ENCODE measurements around the gene PRKCA. TPM values are rescaled to one million over a fixed set of nuclear protein-coding genes. Genes with fewer than 3 reads are reported as not detected.
A peak's percentile ranks its signal among the peaks of the same experiment; 100 is the strongest.

PRKCA gene
- total RNA-seq, 1 donor from 2014 or later: 4.5 TPM

DNA sequence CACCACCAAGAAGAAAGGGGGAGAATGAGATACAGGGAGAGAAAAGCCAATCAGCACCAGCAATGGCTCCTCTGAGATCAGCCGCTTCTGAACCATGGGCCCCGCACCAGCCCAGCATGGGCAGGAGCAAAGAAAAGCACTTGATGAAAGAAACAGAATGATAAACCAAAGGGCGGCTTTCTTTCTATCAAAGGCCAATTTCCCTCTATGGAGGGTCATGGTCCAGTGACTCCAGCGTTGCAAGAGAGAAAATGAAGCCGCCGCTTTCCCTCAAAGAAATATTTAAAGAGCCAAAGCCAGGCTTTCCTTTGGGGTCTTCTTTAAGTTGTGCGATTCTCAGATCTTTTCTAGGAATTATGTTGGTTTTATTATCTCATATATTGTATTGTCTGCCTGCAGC is 447.7 kb downstream of the PRKCA start:
- ATAC-seq: no peak

DNA sequence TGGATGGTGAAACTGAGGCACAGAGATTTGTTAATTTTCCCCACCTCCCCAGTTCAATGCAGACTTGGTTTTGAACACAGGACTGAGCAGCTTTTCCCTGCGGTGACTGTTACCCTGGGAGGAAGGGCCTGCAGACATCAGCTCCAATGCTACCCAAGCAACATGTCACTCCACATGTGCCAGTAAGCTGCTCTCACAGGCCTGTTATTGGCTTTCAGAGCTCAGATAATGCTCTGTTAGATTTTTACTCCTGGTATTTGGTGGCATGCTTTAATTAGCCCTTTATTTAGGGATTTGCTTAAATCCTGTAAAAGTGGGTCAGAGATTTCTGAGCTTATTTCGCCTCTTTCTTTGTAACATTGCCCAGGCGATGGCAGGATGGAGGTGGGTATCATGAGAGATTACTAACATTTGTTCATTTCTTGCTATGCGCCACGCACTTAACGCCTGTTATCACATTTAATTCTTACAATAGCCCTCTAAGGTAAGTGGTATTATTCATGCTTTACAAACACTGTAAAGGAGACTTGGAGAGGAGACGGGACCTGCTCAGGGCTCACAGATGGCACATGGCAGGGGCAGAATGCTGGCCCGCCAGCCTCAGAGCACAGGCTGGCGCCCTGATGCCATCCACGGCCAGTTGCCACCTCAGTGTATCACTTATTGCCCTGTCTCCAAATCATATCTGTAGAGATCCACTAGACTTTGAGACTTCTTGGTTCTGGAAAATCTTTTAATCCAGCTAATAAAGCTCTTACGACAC is 448.5 kb downstream of the PRKCA start:
- no peak for ATAC-seq

DNA sequence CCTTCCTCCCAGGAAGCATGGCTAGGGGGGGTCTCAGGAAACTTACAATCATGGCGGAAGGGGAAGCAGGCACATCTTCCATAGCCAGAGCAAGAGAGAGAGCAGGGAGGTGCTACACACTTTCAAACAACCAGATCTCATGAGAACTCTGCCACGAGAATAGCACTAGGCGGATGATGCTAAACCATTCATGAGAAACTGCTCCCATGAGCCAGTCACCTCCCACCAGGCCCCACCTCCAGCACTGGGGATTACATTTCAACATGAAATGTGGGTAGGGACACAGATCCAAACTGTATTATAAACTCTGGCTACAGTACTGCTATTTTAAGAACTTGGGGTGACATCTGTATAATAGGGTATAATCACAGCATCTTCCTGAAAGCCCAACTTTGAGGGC is 449.4 kb downstream of the PRKCA start:
- ATAC-seq: no peak

DNA sequence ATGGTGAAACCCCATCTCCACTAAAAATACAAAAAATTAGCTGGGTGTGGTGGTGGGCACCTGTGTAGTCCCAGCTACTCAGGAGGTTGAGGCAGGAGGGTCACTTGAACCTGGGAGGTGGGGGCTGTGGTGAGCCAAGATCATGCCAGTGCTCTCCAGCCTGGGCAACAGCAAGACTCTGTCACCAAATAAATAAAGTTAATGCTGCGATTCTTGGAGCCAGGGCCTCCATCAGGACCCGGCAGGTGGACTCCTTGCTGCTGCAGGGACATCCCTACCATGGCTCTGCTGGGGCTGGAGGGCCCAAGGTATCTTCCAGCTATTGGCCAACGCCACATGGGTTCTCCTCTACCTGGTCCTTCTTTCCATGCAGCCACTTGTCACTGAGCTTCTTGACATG is 450.0 kb downstream of the PRKCA start:
- no peak for ATAC-seq

DNA sequence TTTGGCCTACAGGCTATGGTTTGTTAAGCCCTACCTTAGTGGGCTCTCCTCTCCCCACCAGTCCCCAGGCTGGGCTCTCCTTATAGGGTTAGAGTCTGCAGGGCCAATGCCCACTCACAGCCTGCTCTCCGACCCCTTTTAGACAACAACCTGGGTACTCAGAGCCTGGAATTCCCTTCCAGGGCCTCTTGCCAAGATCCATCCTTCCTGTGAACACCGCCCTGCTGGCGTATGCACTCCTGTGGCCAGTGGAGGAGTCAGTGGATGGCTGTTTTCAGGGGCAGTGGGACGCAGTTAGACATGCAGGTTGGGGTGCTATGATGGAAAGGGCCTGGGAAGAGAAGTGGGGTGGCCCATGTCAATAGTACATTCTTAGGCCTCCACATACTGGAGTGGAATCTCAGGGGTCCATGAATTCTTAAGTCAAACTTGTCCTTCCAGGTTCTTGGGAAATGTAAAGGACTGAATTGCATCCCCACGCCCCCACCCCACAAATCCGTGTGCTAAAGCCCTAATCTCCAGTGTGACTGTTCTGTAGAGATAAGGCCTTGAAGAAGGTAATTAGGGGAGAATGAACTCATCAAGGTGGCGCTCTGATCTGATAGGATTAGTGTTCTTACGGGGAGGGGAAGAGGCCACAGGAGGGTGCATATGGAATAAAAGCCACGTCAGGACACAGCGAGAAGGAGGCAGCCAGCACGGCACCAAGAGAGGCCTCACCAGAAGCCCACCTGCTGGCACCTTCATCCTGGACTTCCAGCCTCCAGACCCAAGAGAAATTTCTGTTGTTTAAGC is 450.9 kb downstream of the PRKCA start:
- no peak for ATAC-seq

DNA sequence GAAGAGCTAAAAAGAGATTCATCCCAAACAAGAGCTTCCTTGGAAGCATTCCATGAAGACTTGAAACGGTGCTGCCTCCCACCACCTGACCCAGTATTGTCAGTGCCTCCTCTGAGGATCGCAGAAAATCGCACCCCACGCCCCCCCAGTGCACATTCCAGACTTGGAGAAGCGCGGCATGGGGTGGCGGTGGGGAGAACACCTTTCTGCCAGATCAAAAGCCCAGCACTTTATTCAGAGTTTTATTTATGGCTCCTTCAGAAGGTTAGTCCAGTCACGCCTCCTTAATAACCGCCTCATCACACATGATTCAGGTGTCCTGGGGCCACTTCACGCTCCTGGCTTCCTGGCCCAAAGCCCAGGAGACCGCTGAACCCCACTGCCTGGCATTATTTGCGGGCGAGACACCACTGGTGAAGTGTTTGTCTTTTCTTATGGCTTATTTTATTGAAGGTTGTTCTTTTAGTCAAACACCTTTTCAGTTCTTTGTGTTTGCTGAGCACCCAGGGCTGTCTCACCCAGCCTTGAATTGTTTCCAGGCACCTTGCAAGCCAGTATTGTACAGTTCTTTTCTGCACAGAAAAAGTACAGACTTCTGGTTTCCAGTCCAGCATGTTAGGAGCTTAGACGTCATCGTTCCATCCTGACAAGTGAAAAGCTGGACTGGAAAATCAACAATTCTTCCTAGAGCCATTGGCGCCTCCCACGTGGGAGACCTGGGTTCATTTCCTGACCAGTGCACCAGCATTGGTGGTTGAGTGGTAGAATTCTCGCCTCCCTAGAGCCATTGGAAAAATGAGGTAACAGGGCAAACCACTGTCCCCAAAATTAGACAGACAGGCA is 452.9 kb downstream of the PRKCA start:
- ATAC-seq: peak; percentile 54

DNA sequence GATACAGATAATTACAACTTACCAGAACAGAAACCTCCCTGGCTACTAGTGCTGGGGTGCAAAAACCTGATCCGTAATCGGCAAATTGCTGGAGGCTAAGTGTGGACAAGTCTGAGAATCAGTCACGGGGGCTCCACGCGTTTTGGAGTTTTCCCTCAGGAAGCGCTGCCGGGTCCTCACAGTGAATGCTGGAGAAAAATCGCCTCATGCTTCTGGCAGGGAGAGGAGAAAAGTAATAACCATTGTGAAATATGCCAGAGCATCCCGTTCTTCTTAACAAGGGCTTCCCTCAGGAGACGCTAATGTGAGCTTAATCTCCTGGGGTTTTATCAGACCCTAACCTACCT is 453.5 kb downstream of the PRKCA start:
- ATAC-seq: no peak

DNA sequence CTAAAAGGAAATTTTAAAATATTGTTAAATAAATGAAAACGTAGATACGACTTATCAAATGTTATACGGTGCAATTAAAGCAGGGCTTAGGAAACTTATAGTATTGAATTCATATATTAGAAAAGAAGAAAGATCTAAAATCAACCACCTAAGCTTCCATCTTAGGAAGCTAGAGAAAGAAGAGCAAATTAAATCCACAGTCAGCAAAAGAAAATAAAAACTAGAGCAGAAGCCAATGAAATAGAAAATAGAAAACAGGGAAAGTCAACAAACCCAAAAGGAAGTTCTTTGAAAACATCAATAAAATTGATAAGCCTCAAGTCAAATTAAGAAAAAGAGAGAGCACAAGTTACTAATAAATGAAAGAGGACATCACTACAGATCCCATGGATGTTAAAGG is 457.9 kb downstream of the PRKCA start:
- no peak for ATAC-seq

DNA sequence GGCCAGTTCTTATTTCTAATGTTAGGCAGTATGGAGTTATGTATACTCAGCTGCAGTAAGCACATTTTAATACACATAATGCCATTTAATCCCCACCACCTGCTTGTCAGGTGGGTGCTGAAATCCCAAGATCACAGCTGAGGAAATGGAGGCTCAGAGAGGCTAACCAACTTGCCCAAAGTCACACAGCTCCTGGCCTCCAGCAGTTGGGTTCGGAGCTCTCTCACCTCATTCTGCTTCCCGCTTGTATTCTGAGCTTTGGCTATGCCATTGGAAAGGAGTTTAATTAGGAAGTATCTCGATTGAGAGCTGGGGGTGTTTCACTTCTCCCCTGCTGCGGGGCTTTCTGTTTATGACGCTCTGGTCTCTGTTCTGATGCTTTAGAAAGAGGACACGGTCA is 459.9 kb downstream of the PRKCA start:
- ATAC-seq: no peak

DNA sequence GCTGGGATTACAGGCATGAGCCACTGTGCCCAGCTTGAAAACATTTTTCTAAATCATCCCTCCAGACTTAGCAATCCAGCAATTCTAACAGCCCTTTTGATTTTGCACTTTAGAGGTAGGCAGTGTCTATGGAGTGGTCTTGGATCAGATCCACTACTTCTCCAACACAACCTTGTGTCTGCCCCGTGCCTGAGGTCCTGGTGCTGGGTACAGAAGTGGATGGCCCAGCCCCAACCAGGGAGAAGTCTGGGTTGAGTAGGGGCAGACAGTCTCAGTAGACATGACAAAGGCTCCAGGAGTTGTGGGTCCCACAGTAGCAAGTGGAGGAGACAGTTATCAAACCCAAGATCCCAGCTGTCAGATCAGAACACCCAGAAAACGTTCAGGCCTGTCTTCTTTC is 460.6 kb downstream of the PRKCA start:
- no peak for ATAC-seq

DNA sequence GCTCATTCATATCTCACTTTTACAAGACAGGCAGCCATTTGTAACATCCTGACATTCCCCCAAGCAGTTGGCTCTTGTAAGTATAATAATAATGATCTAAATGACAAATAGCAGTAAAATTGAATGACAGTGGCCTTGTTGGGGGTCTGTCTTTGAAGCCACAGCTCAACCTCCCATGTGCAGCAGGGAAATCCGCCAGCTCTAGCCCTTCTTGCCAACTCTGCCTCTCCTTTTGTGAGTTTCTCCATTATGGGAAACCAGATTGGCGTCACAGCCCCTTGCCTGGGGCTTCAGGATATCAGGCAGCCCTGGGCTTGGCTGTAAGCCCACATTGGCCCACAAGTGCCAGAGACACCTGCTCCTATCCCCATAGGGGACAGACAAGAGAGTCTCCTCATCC is 462.1 kb downstream of the PRKCA start:
- no peak for ATAC-seq

DNA sequence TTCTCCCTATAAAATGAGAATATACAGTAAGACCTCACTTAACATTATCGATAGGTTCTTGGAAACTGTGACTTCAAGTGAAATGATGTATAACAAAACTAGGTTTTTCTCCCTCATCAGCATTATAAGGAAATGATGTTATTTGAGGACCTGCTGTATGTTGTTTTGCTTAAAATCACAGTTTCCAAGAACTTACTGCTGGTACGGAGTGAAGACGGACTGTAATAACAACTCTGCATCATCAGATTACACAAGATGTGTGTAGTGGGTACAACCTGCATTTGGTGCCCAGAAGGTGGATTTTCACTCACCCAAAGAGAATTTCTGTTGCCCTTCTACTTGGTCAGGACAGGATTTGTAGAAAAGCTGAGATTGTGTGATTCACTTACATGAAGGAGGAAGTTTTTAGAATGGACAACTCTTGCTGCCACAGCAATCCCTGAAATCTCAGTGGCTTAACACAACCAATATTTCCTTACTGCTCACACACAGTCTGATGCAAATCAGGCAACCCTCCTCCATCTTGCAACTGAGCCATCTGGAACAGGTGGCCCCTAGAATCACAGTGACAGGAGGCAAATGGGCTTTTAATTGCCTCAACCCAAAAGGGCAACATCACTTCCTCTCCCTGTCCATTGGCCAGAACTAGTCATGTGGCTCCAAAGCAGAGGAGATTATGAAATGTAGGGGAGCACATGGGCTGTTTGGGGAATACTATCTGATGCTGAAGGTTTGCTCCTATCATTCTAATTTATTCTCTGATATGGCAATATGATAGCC is 464.9 kb downstream of the PRKCA start:
- ATAC-seq: no peak

DNA sequence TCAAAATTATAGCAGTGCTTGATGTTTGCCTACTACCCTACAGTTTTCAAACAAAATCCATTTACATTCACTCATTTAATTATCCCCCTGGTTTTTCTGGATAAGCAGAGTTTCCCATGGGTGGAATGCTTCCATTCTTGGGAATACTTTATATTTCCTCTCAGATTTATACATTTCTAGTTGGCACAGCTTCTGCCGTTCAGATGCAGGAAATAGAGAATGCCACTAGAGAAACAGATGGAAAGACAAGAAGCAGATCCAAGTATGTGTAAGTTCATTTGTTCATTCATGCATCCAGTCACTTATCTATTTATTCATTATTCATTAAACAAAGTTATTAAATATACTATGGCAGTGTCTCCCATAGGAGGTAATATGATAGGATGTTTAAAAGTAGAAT is 467.5 kb downstream of the PRKCA start:
- ATAC-seq: no peak

DNA sequence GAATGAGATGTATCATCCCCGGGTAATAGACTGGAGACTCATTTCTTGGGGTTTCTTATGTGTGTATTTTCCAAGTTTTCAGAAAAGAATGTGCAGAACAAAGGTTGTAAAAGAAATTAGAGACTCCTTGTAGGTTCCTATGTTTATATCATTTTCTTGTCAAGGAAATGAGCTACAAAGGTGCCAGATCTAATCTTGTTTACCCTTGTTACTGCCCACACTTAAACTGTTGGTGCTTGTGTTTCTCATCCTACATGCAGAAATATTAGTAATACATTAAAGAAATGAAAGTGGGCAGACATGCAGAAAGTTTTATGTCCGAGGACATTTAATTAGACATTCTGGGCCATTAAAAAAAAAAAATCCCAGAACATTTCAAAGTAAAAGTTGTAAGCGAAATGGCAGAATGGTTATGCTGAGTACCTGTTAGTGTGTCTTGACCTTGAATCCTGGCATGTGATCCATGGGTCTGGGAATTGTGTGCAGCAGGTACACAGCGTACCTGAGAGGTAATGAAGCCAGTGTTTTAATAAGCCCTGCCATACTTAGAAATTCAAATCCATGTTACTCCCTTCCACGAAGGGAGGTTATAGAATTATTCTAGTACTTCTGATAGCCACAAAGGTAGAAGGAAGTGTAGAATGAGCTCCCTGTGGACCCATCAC is 469.9 kb downstream of the PRKCA start:
- no peak for ATAC-seq

DNA sequence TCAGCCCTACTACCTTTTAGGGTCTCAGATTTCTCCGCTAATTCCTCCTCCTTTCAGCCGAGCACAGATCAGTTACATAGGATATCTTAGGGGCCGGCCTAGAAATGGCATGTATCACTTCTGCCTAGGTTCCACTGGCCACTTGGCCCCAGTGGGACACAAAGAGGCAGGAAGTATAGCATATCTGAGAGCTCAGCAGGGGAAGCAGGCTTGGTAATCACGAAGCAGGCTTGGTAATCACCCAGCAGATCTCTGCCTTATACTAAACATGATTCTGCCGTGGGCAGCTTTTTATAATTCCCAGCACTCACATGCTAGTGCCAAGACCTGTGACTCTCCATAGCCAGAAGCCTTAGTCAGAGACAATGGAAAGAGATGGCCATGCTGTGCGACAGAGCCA is 472.9 kb downstream of the PRKCA start:
- no peak for ATAC-seq

DNA sequence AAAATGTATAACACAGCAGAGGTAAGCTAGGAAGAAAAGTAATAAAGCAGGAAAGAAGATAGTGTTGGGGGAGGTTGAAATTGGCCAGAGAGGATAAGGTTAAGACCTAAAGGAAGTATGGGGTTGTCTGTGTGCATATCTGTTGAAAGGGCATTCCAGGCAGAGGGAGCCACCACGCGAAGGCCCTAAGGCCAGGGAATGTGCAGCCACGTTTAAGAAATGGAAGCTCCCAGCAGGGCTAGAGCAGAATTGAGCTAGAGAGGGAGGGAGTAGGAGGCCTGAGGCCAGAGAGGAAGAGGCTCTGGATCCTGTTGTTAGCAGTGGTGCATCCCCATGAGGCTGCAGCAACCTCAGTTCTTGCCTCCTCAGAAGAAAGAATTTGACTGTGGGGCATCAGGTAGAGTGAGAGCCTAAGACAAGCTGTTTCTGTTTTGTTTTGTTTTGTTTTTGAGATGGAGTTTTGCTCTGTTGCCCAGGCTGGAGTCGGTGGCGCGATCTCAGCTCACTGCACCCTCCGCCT is 473.5 kb downstream of the PRKCA start:
- no peak for ATAC-seq

DNA sequence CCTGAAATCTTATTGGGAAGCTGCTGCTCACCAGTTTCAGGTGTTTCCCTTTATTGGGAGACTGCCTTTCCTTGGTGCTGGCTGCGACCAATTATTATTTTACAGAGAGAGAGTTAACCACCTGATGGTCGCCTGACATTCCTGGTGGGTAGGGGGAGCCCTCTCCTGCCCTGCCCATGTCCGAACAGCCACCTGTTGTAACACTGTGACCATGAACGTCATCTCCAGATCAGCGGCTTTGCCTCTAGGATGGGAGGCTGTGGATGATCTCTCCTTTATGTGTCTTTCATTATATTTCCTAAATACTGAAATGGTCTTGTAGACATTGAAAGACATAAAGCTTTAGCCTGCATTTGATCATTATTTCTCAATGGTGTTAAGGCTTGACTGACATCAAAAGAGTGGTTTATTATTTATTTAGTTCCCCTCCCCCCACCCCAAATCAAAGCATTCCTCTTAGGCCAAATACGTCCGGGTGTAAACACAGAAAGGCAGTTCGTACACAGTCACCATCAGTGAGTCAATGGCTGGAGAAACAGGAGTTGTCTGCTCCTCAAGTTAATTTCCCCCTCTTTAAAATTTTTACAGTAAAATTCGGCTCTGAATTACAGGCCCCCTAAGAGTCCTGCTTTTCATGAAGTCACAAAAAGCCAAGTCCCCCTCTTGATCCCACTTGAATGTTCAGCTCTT is 474.7 kb downstream of the PRKCA start:
- ATAC-seq: no peak

DNA sequence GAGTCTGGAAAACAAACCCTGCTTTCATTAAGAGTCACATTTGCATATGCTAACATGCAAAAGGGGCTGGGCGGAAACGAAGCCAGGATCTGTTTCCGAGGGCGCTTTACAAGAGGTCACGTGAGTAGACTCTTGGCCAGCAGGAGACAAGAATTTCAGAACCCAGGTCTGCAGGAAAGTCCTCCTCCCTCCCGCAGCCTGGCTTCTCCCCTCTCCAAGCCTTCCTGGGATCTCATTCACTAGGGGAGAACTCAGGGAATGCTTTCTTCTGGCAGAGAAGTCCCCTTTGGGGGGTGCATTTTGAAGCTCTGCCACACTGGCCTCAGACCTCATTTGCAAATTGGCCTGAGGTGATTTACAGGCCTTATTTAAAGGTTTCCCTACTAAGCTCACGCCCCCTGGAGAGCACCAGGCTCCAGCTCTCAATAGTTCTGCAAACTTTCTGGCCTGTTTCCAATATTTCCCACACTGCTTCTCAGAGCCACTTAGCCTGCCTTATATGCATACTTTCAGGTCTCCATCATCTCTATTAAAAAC is 475.3 kb downstream of the PRKCA start:
- no peak for ATAC-seq

DNA sequence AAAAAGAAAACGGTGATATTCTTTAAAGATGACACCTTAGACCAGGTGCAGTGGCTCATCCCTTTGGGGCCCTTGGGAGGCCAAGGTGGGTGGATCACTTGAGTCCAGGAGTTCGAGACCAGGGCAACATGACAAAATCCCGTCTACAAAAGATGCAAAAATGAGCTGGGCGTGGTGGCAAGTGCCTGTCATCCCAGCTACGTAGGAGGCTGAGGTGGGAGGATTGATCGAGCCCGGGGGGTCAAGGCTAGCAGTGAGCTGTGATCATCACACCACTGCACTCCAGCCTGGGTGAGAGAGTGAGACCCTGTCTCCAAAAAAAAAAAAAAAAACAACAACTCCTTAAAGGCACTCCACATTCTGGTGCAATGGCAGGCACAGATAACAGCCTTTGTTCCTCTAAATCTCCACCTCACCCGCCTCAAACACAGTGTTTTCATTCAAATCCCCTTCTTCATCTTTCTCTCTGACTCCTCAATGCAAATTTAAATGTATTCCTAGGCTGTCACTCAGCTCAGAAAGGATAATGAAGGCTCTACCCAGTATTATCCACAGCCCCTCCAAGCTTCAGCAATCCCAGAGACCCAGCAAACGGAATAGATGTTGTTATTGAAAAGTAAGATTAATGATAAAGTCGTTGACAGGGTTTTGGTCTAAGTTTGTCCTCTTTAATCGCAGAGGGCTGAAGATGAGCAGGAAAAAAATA is 476.3 kb downstream of the PRKCA start:
- no peak for ATAC-seq

DNA sequence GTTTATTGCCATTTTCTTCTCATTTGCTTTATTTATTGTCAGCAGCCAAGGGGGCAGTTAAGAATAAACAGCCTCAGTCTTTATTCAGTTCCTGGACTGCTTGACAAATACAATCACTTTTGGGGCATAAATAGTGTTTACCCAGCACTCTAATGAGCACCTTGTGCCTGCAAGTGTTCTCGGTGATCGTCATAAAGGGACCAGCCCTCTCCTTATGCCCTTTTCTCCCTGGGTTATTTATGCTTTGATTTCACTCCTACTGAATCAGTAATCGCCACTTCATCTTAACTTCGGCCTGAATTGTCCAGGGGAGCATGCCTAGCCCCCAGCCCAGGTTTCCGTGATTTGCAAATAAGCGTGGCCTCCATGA is 476.8 kb downstream of the PRKCA start:
- ATAC-seq: no peak
